ENCODE measurements around the gene CYP2W1. TPM values are rescaled to one million over a fixed set of nuclear protein-coding genes. Genes with fewer than 3 reads are reported as not detected.
"Not testable (repeated sequence)": the region's sequence is repeated elsewhere in the genome, so short reads cannot be mapped to it uniquely, and the experiment has no call there.

Gene CYP2W1
- total RNA-seq, 8 experiments from 2014 or later, result 0.05 to 0.77 (median 0.51) TPM; not detected in 1

DNA sequence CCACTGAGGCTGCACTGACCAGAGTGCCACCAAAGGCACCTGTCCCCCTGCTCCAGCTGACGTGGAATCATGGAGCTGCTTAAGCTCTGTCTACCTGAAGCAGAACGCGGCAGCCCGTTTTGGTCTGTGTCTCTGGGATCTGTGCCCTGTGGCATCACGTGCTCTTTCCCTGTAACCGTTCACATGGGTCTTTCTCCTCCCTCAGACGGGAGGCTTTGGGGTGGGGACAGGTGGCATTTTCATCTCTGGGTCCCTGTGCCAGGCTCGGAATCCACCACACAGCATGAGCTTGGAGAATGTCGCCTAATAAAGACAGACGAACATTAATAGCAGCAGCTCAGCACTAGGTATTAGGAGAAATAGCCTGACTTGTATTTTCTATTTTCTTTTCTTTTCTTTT is 26.9 kb upstream of the CYP2W1 start:
- WGBS, 10 experiments, result 6 to 100% (median 80%) methylated on average over 1 to 7 of the region's 10 CpGs; no CpG with 5 or more reads in 2 of the 10 experiments
- ATAC-seq (replicated peaks in 6 of 8), result no peak
- H3K4me1 ChIP-seq (replicated peaks in 1 of 2), result peaks cover 3 to 6% of the 10 kb centered on the region in 2 donors
- H3K4me3 ChIP-seq, result no peak overlapping the region
- H3K27ac ChIP-seq, result no peak overlapping the region
- in situ Hi-C loops (cut with MboI; ENCODE audit: low pct_unique_long_range_greater_than_20kb in 2 of 9, low sequenced_read_pairs in 9 of 9, unreplicated experiment in 9 of 9), result no loop called here

DNA sequence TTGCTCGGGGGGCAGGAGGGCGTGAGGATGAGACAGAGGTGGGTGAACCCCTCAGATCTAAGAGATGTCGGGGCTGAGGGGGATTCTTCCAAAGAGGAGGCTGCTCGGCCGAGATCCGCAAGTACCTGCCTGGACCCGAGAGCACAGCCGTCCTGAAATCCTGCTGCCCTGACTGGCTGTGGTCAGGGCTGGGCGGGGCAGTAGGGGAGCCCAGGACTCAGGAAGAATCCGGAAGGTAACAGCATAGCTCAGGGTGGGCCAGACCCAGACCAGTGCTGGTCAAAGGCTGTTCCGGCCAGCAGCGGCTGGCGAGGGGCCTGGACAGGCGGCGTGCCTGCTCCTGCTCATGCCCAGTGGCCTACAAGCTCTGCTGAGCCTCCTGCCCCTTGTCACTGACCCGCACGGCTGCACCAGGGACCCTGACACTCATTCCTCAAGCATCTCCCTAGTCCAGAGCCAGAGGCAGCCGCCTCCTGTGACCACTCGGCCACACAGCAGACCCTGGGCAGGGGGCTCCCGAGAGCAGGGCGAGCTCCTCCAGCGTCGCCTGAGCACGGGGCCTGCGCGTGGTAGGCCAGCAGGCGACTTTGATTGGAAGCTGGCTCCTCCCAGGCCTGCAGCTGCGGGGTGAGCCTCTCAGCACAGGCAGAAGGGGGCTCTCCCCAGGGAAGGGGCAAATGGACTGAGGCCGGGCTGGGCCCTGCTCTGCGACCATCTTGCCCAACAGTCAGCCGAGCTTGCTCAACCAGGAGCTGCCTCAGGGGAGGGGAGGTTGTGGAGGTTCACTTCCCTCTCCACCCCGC is 25.4 kb upstream of the CYP2W1 start:
- in situ Hi-C loops (cut with MboI; ENCODE audit: low pct_unique_long_range_greater_than_20kb in 2 of 9, low sequenced_read_pairs in 9 of 9, unreplicated experiment in 9 of 9), result no loop called here
- ATAC-seq (replicated peaks in 6 of 8), result peak in 5 of 8 experiments; percentile 1 to 64 (median 51)
- WGBS, 10 experiments, result 0 to 92% (median 58%) methylated on average over 1 to 8 of the region's 32 CpGs; no CpG with 5 or more reads in 5 of the 10 experiments
- Histone ChIP-seq H3K27ac (no peak overlapping the region), H3K4me1 (replicated peaks in 1 of 2) (peaks cover 3 to 6% of the 10 kb centered on the region in 2 donors), H3K4me3 (no peak overlapping the region)

DNA sequence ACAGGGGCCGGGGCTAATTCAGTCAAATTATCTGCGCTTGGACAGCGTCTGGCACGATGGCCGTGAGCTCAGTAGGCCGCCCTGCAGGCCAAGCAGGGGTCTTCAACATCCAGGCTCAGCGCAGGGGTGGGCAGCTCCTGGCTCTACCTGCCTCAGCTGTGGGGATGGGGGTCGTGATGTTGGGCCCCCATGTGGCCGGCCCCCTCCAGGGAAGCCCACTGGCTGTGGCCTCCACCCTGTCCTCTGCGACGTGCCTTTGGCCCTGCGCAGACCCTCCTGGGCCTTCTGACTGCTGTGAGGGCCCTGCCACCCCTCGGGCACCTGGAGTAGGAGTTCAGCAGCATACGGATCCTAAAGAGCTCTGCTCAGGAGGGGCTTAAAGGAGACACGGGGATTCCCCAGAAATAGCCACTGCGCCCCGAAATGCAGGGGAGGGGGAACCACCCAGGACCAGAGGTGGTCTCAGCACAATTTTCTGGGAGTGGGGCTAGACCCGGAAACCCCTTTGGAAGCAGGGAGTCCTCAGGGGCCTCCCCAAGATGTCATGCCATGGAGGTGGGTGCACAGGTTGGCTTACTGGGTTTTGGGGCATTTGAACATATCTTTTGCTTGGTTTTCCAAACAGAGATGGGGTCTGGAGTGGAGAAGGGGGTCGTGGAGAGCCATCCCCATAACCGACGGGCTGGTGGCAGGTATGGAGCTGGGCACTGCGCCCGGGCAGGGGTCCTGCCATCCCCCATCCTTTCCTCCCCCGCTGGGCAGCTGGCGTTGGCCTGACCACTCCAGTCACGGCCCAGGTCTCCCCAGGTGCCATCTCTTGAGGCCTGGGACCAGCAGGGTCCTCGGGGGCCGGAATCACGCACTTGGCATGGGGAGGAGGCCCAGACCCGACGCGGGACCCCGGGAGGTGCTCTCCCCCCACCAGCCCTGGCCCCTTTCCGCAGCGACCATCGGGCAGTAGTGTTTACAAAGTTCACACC is 24.5 kb upstream of the CYP2W1 start:
- no peak overlapping the region for H3K4me3 ChIP-seq
- H3K27ac ChIP-seq, result no peak overlapping the region
- peaks cover 2 to 3% of the 10 kb centered on the region in 2 donors for H3K4me1 ChIP-seq (replicated peaks in 1 of 2)
- in situ Hi-C loops (cut with MboI; ENCODE audit: low pct_unique_long_range_greater_than_20kb in 2 of 9, low sequenced_read_pairs in 9 of 9, unreplicated experiment in 9 of 9), result no loop called here
- no peak for ATAC-seq (replicated peaks in 6 of 8)
- WGBS, 10 experiments, result 45 to 100% (median 83%) methylated on average over 1 to 13 of the region's 36 CpGs; no CpG with 5 or more reads in 4 of the 10 experiments

DNA sequence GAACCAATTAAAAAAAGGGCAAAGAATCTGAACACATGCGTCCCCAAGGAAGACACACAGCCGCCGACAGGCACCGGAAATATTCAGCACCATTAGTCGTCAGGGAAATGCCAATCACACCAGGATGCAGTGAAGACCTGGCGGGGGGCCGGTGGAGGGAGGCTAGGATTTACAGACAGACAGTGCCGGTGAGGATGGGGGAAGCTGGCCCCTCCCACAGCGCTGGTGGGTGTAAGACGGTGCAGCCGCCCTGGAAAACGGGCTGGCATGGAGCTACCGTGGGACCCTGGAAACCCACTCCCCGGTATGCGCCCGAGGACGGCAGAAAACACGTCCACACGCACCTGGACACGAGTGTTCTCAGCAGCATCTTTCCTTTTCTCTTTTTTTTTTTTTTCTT is 23.7 kb upstream of the CYP2W1 start:
- ATAC-seq (replicated peaks in 6 of 8), result no peak
- H3K27ac ChIP-seq, result no peak overlapping the region
- H3K4me3 ChIP-seq, result no peak overlapping the region
- in situ Hi-C loops (cut with MboI; ENCODE audit: low pct_unique_long_range_greater_than_20kb in 2 of 9, low sequenced_read_pairs in 9 of 9, unreplicated experiment in 9 of 9), result no loop called here
- 0 to 83% (median 60%) methylated on average over 1 to 9 of the region's 20 CpGs; no CpG with 5 or more reads in 5 of the 10 experiments for WGBS, 10 experiments
- H3K4me1 ChIP-seq (replicated peaks in 1 of 2), result peaks cover 0 to 3% of the 10 kb centered on the region in 2 donors

DNA sequence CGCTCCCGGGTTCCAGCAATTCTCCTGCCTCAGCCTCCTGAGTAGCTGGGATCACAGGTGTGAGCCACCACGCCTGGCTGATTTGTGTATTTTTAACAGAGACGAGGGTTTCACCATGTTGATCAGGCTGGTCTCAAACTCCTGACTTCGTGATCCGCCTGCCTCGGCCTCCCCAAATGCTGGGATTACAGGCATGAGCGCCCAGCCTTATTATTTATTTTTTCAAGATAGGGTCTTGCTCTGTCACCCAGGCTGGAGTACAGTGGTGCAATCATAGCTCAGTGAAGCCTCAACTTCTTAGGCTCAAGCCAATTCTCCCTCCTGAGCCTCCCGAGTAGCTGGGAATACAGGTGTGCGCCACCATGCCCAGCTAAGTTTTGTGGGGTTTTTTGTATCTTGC is 23.2 kb upstream of the CYP2W1 start:
- in situ Hi-C loops (cut with MboI; ENCODE audit: low pct_unique_long_range_greater_than_20kb in 2 of 9, low sequenced_read_pairs in 9 of 9, unreplicated experiment in 9 of 9); H3K4me1 ChIP-seq (replicated peaks in 1 of 2); H3K4me3 ChIP-seq; ATAC-seq (replicated peaks in 6 of 8); H3K27ac ChIP-seq: not testable (repeated sequence)
- 80 to 100% (median 92%) methylated on average over 1 to 9 of the region's 10 CpGs; no CpG with 5 or more reads in 3 of the 10 experiments for WGBS, 10 experiments

DNA sequence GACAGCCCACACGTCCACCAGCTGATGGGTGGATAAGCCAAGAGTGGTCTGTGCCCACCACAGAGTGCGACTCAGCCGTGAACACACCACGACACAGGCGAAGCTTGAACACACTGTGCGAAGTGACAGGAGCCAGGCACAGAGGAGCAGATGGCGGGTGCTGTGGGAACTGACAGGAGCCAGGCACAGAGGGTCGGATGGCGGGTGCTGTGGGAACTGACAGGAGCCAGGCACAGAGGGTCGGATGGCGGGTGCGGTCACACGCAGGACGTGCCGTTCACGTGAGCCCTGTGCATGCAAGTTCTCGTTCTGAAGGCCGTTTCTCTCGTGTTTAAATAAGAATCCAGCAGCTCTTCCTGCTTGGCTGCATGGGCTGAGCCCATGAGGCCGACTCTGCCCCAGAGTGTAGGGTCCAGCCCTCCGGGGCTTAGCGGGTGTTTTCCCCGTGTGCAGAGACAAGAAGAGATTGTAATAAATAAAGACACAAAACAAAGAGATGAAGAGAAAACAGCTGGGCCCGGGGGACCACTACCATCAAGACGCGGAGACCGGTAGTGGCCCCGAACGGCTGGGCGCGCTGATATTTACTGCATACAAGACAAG is 22.6 kb upstream of the CYP2W1 start:
- Histone ChIP-seq H3K27ac (no peak overlapping the region), H3K4me1 (replicated peaks in 1 of 2) (peaks cover 3% of the 10 kb centered on the region in 2 donors), H3K4me3 (no peak overlapping the region)
- peak in 1 of 8 experiments; percentile 70 for ATAC-seq (replicated peaks in 6 of 8)
- 0 to 87% (median 67%) methylated on average over 3 to 22 of the region's 31 CpGs; no CpG with 5 or more reads in 3 of the 10 experiments for WGBS, 10 experiments
- in situ Hi-C loops (cut with MboI; ENCODE audit: low pct_unique_long_range_greater_than_20kb in 2 of 9, low sequenced_read_pairs in 9 of 9, unreplicated experiment in 9 of 9), result no loop called here

DNA sequence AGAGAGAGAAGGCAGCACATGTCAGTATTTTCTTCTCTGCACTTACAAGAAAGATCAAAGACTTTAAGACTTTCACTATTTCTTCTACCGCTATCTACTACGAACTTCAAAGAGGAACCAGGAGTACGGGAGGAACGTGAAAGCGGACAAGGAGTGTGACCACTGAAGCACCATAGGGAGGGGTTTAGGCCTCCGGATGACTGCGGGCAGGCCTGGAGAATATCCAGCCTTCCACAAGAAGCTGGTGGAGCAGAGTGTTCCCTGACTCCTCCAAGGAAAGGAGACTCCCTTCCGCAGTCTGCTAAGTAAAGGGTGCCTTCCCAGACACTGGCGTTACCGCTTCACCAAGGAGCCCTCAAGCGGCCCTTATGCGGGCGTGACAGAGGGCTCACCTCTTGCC is 22.0 kb upstream of the CYP2W1 start:
- H3K4me1 ChIP-seq (replicated peaks in 1 of 2); H3K4me3 ChIP-seq; in situ Hi-C loops (cut with MboI; ENCODE audit: low pct_unique_long_range_greater_than_20kb in 2 of 9, low sequenced_read_pairs in 9 of 9, unreplicated experiment in 9 of 9); H3K27ac ChIP-seq; ATAC-seq (replicated peaks in 6 of 8): not testable (repeated sequence)
- WGBS, 10 experiments, result 10 to 63% (median 12%) methylated on average over 2 to 5 of the region's 13 CpGs; no CpG with 5 or more reads in 7 of the 10 experiments

DNA sequence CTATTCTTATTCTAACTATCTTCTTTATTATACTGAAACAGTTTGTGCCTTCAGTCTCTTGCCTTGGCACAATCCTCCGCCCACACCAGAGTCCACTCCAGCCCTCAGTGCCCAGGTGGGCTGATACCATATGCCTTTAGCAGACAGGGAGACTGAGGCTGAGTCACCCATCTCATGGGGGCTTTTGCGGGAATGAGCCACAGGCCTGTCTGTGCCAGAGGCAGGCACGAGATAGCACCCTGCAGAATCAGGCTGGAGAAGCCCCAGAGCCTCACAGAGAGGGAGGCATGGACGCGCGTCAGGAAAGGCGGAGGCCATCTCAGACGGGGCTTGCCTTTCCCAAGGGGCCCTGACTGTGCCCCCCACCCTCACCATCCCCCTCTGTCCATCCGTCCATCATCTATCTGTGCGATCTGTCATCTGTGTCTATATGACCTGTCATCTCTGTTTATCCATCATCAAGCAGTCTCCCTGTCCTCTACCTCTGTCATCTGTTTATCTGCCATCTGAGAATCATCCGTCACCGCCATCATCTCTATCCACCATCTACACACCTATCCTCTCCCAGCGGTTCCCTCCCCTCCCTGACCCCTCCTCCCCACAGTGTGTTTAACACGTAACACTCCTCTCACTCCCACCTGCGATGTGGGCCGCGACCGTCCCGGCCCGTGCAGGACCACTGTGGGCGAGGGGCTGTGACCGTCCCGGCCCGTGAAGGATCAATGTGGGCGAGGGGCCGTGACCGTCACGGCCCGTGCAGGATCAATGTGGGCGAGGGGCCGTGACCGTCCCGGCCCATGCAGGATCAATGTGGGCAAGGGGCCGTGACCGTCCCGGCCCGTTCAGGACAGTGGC is 21.2 kb upstream of the CYP2W1 start:
- WGBS, 10 experiments, result 20 to 100% (median 81%) methylated on average over 1 to 5 of the region's 37 CpGs; no CpG with 5 or more reads in 2 of the 10 experiments
- ATAC-seq (replicated peaks in 6 of 8), result no peak
- Histone ChIP-seq H3K4me3 (no peak overlapping the region), H3K4me1 (replicated peaks in 1 of 2) (peaks cover 3% of the 10 kb centered on the region in 2 donors), H3K27ac (no peak overlapping the region)
- in situ Hi-C loops (cut with MboI; ENCODE audit: low pct_unique_long_range_greater_than_20kb in 2 of 9, low sequenced_read_pairs in 9 of 9, unreplicated experiment in 9 of 9), result no loop called here

DNA sequence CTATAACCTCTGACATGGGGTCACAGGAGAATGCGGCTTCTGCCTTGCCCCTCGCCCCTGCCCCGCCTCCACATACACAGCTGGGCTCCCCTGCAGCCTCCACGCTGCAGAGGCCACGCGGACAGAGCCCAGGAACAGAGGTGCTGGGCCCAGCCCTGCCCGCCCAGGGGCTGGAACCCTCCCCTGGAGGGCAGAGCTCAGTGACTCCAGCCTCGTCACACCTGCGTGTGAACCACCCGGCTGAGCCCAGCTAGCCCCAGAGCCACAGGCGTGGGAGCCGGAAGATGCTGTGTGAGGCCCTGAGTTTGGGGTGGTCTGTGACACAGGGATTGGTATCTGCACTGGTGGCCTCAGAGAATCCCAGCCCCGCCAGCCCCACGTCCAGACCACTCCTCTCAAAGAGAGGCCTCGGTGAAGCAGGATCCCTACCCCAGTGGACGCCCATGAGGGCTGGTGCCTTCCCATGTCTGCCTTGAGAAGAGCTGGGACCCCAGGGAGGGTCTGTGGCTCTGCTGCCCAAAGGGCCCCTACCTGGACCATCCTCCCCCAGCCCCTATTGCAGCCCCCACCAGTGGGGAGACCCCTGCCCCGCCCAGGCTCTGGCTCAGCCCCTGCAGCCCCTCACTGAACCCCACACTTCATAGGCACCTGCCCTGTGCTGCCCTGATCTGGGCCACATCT is 20.4 kb upstream of the CYP2W1 start:
- H3K27ac ChIP-seq, result no peak overlapping the region
- peak in 2 of 8 experiments; percentile 2 to 7 for ATAC-seq (replicated peaks in 6 of 8)
- no peak overlapping the region for H3K4me3 ChIP-seq
- in situ Hi-C loops (cut with MboI; ENCODE audit: low pct_unique_long_range_greater_than_20kb in 2 of 9, low sequenced_read_pairs in 9 of 9, unreplicated experiment in 9 of 9), result no loop called here
- peaks cover 2 to 3% of the 10 kb centered on the region in 2 donors for H3K4me1 ChIP-seq (replicated peaks in 1 of 2)
- no CpG with 5 or more reads among the region's 17 CpGs for WGBS, 10 experiments

DNA sequence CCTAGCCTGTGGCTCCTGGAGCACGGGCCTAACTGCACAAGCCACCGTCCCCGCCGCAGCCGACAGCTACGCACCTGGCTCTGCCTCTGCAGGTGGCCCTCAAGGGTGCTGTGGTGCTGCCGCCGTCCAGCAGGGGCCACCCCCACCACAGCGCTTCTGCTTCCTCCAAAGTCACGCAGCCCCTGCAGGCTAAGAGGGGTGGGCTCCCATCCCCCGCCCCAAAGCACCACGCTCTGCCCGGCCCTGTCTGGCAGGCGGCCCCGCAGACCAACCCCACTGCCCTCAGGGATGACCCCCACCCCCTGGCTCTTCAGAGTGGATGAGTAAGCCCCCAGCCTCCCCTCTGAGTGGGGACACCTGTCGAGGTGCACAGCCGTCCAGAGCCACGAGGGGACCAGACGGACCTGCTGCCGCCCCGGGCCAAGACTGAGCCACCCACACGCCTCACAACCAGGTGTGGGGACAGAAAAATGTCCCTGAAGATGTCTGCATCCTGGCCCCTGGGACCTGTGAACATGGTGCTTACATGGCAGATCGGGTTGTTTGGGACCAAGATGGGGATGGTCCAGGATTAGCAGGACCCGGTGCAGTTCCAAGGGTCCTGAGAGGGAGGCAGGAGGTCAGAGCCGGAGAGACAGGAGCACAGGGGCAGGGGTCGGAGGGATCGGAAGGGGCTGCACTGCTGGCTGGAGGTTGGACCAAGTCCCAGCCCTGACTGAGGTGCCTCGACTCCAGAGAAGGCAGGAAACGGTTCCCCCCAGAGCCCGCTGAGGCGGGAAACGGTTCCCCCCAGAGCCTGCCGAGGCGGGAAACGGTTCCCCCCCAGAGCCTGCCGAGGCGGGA is 19.5 kb upstream of the CYP2W1 start:
- in situ Hi-C loops (cut with MboI; ENCODE audit: low pct_unique_long_range_greater_than_20kb in 2 of 9, low sequenced_read_pairs in 9 of 9, unreplicated experiment in 9 of 9), result no loop called here
- H3K4me1 ChIP-seq (replicated peaks in 1 of 2), result peaks cover 0 to 3% of the 10 kb centered on the region in 2 donors
- 79 to 94% (median 80%) methylated on average over 3 to 9 of the region's 37 CpGs; no CpG with 5 or more reads in 7 of the 10 experiments for WGBS, 10 experiments
- no peak overlapping the region for H3K4me3 ChIP-seq
- peak in 5 of 8 experiments; percentile 7 to 13 (median 11) for ATAC-seq (replicated peaks in 6 of 8)
- H3K27ac ChIP-seq, result no peak overlapping the region

Data from motor neuron (in vitro differentiated cells).